Naive B cell (primary cell): ENCODE measurements around the gene INSIG2. TPM values are rescaled to one million over a fixed set of nuclear protein-coding genes. Genes with fewer than 3 reads are reported as not detected.

Experiments
- polyA plus RNA-seq, 6 donors: library from polyadenylated mRNA; unstranded; fragments of 300-500 nt; fragmentation: Illumina TruSeq; gene quantifications; one replicate each; pipeline ENCODE4 v1.2.3, GENCODE V29; 2021; ENCODE audit warnings: low read depth in 6 of 6

INSIG2 gene
- polyA plus RNA-seq, 6 donors from 2014 or later: 23.6 to 54.5 (median 27.3) TPM

Other genes with a start within 250 kb of the INSIG2 start
- gene CCDC93, start 74.4 kb upstream of the INSIG2 start, polyA plus RNA-seq: 10 to 100 TPM in 3 of 6 donors, 1 to 10 TPM in 3; 5.1 to 11.6 (median 9.5) TPM